NCI-H748 treated with DMSO at 0.1 percent for 48 hours (cell line): ENCODE results near the gene SPINK5.
"Not testable (repeated sequence)": the region's sequence is repeated elsewhere in the genome, so short reads cannot be mapped to it uniquely, and the experiment has no call there.

Experiments
- DNase-seq: peaks from one replicate; lab custom pipeline; 2025; lab: John Stamatoyannopoulos, UW

Gene SPINK5

GRCh38 chr5:148063861-148064260 is at the start of gene SPINK5:
Gene SPINK5 (plus strand): TSS chr5:148063980. CDS start chr5:148064045, 65 bp downstream.
- no peak for DNase-seq

GRCh38 chr5:148014276-148014675 is 49.5 kb upstream of the SPINK5 start:
- no peak for DNase-seq

- no peak for DNase-seq
Observed at GRCh38 chr5:148020257-148020988, 43.4 kb upstream of the SPINK5 start.

GRCh38 chr5:148027505-148027904 is 36.3 kb upstream of the SPINK5 start:
- no peak for DNase-seq

- no peak for DNase-seq
Observed at GRCh38 chr5:148029131-148029530, 34.6 kb upstream of the SPINK5 start.

- DNase-seq: no peak
Observed at GRCh38 chr5:148033134-148033533, 30.6 kb upstream of the SPINK5 start.

GRCh38 chr5:148035676-148036075 is 28.1 kb upstream of the SPINK5 start:
- no peak for DNase-seq

GRCh38 chr5:148042881-148043280 is 20.9 kb upstream of the SPINK5 start:
- no peak for DNase-seq

- DNase-seq: no peak
Observed at GRCh38 chr5:148043705-148044104, 20.1 kb upstream of the SPINK5 start.

GRCh38 chr5:148055160-148055559 is 8.6 kb upstream of the SPINK5 start:
- DNase-seq: not testable (repeated sequence)

GRCh38 chr5:148060309-148060708 is 3.5 kb upstream of the SPINK5 start:
- DNase-seq: no peak

GRCh38 chr5:148060881-148061280 is 2.9 kb upstream of the SPINK5 start:
- no peak for DNase-seq

- DNase-seq: no peak
Observed at GRCh38 chr5:148070621-148071020, 6.8 kb downstream of the SPINK5 start.

GRCh38 chr5:148072207-148072606 is 8.4 kb downstream of the SPINK5 start:
- DNase-seq: no peak

GRCh38 chr5:148075529-148075928 is 11.7 kb downstream of the SPINK5 start:
- DNase-seq: no peak

- no peak for DNase-seq
Observed at GRCh38 chr5:148083203-148083602, 19.4 kb downstream of the SPINK5 start.

- DNase-seq: no peak
Observed at GRCh38 chr5:148084269-148084668, 20.5 kb downstream of the SPINK5 start.

- DNase-seq: no peak
Observed at GRCh38 chr5:148085310-148085709, 21.5 kb downstream of the SPINK5 start.

- DNase-seq: no peak
Observed at GRCh38 chr5:148085977-148086705, 22.4 kb downstream of the SPINK5 start.

GRCh38 chr5:148090146-148090772 is 26.5 kb downstream of the SPINK5 start:
- DNase-seq: peak; percentile 25

- DNase-seq: no peak
Observed at GRCh38 chr5:148090773-148091250, 27.0 kb downstream of the SPINK5 start.

GRCh38 chr5:148091991-148092964 is 28.5 kb downstream of the SPINK5 start:
- peak; percentile 52 for DNase-seq
